Liver (tissue), 3 donors: ENCODE data around the gene NAGS.

Source experiments
- CTCF ChIP-seq: fragments of 150-350 bp; IDR thresholded peaks from 2 replicates; pipeline ENCODE4 v1.5.1; 2017; ENCODE audit warnings: improper control_type of control experiment, low read depth, low read length; ENCODE audit not compliant: missing input control
- EGR1 ChIP-seq, 2 donors: IDR thresholded peaks; 2 replicates each; pipeline ENCODE4 v1.6.1; 2016 to 2018; ENCODE audit warnings: antibody characterized with exemption in 2 of 2, low read depth in 2 of 2
- JUND ChIP-seq, 2 donors: IDR thresholded peaks; 2 replicates each; pipeline ENCODE4 v1.6.1; 2016; ENCODE audit warnings: antibody characterized with exemption in 2 of 2
- RAD21 ChIP-seq, 2 donors: IDR thresholded peaks; 2 replicates each; pipeline ENCODE4 v1.6.1; 2016; ENCODE audit warnings: antibody characterized with exemption in 2 of 2, mild to moderate bottlenecking in 2 of 2
- REST ChIP-seq: IDR thresholded peaks from 2 replicates; pipeline ENCODE4 v1.6.1; 2016; ENCODE audit warnings: antibody characterized with exemption, mild to moderate bottlenecking
- TAF1 ChIP-seq: conservative IDR thresholded peaks from 2 replicates; pipeline ENCODE4 v1.6.1; 2016; ENCODE audit warnings: antibody characterized with exemption, mild to moderate bottlenecking
- YY1 ChIP-seq: IDR thresholded peaks from 2 replicates; pipeline ENCODE4 v1.6.1; 2016; ENCODE audit warnings: antibody characterized with exemption, mild to moderate bottlenecking
- donor health status: healthy.
- donor health status: healthy.

DNA sequence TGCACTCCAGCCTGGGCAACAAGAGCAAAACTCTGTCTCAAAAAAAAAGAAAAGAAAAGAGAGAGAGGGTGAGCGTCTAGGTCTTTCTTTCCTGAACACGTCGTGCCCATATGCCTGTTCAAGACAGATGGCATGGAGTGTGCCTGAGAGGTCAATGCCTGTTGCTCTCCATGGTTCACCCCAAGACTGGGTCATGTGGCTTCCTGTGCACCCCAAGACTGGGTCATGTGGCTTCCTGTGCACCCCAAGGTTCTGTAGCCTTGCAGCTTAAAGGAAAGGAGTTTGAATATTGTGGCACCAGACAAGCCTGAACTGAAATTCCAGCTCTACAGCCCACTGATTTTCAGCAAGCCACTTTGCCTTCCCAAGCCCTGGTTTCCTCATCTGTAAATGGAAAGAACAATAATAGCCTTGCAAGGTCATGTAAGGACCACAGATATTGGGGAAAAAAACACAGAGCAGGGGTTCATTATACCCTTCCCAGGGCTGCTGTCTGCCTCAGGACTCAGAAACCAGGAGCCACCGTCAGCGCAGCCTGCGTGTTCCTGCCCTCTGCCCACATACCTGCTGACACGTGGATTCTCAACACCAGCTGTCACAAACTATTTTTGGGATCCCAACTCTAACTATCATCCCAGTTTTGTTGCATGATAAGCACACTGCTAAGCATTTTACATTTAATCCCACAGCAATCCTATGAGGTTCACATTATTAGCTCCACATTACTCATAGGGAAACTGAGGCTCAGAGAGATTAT lies 18.0 kb upstream of the NAGS start:
- no peak for TF ChIP-seq EGR1 (IDR thresholded peaks at IDR 0.05; ENCODE audit: low read depth in 2 of 2)
- no peak for TF ChIP-seq CTCF
- TF ChIP-seq REST = no peak
- no peak for TF ChIP-seq TAF1
- no peak for TF ChIP-seq RAD21 (IDR thresholded peaks at IDR 0.05)
- no peak for TF ChIP-seq YY1
- no peak for TF ChIP-seq JUND (IDR thresholded peaks at IDR 0.05)
